ENCODE measurements around the gene TNIK. TPM values are rescaled to one million over a fixed set of nuclear protein-coding genes. Genes with fewer than 3 reads are reported as not detected.

TNIK gene
- total and polyA plus RNA-seq, 2 experiments from 2014 or later, result 7.4 to 13.8 TPM

- DNase-seq (ENCODE audit: low spot score), result no peak
- H2AFZ ChIP-seq, result no peak overlapping the region
- no peak overlapping the region for H3K27ac ChIP-seq
- no peak for TF ChIP-seq EZH2 (IDR thresholded peaks at IDR 0.05; ENCODE audit: borderline replicate concordance)
- TF ChIP-seq CTCF (IDR thresholded peaks at IDR 0.05; ENCODE audit: poor library complexity), result no peak
- TF ChIP-seq EZH2phosphoT487 (IDR thresholded peaks at IDR 0.05; ENCODE audit: low read depth, severe bottlenecking, unreplicated experiment), result no peak
- 94% methylated on average over 4 of the region's 4 CpGs for WGBS (ENCODE audit: low lambda C conversion rate, missing lambda C conversion rate)
- H3K4me2 ChIP-seq, result no peak overlapping the region
- no peaks in the 10 kb centered on the region for H3K79me2 ChIP-seq
- H3K4me1 ChIP-seq (ENCODE audit: insufficient read depth), result peaks cover 6% of the 10 kb centered on the region
- no peaks in the 10 kb centered on the region for H3K9me2 ChIP-seq (replicated peaks; ENCODE audit: insufficient read depth)
- H3K9me3 ChIP-seq (ENCODE audit: low read depth), result no peaks in the 10 kb centered on the region
- no peaks in the 10 kb centered on the region for H4K20me1 ChIP-seq (ENCODE audit: insufficient read depth, poor library complexity, severe bottlenecking)
- H3K36me3 ChIP-seq (replicated peaks; ENCODE audit: insufficient read depth, low read depth), result no peaks in the 10 kb centered on the region
- no peak overlapping the region for H3K4me3 ChIP-seq
- no peaks in the 10 kb centered on the region for H3K27me3 ChIP-seq
These were observed 176.4 kb downstream of the TNIK start for GRCh38 chr3:171283848-171284222.

GRCh38 chr3:171283183-171283847, 176.9 kb downstream of the TNIK start:
- peaks cover 6% of the 10 kb centered on the region for H3K4me1 ChIP-seq (ENCODE audit: insufficient read depth)
- H3K27ac ChIP-seq, result no peak overlapping the region
- H3K9me2 ChIP-seq (replicated peaks; ENCODE audit: insufficient read depth), result no peaks in the 10 kb centered on the region
- no peak overlapping the region for H2AFZ ChIP-seq
- no peaks in the 10 kb centered on the region for H3K36me3 ChIP-seq (replicated peaks; ENCODE audit: insufficient read depth, low read depth)
- TF ChIP-seq EZH2phosphoT487 (IDR thresholded peaks at IDR 0.05; ENCODE audit: low read depth, severe bottlenecking, unreplicated experiment), result no peak
- no peak for TF ChIP-seq EZH2 (IDR thresholded peaks at IDR 0.05; ENCODE audit: borderline replicate concordance)
- TF ChIP-seq CTCF (IDR thresholded peaks at IDR 0.05; ENCODE audit: poor library complexity), result no peak
- H3K4me2 ChIP-seq, result no peak overlapping the region
- no peaks in the 10 kb centered on the region for H3K9me3 ChIP-seq (ENCODE audit: low read depth)
- no peaks in the 10 kb centered on the region for H3K79me2 ChIP-seq
- no peak for DNase-seq (ENCODE audit: low spot score)
- no peaks in the 10 kb centered on the region for H4K20me1 ChIP-seq (ENCODE audit: insufficient read depth, poor library complexity, severe bottlenecking)
- WGBS (ENCODE audit: low lambda C conversion rate, missing lambda C conversion rate), result 91% methylated on average over 6 of the region's 6 CpGs
- H3K4me3 ChIP-seq, result no peak overlapping the region
- no peaks in the 10 kb centered on the region for H3K27me3 ChIP-seq

GRCh38 chr3:171282041-171282440, 178.2 kb downstream of the TNIK start:
- 91% methylated on average over 4 of the region's 4 CpGs for WGBS (ENCODE audit: low lambda C conversion rate, missing lambda C conversion rate)
- no peak overlapping the region for H3K27ac ChIP-seq

More at GRCh38 chr3:171282041-171282440, 178.2 kb downstream of the TNIK start:
- H3K79me2 ChIP-seq, result peaks cover 4% of the 10 kb centered on the region
- H3K9me2 ChIP-seq (replicated peaks; ENCODE audit: insufficient read depth), result no peaks in the 10 kb centered on the region
- DNase-seq (ENCODE audit: low spot score), result no peak
- no peaks in the 10 kb centered on the region for H3K27me3 ChIP-seq
- no peak overlapping the region for H3K4me3 ChIP-seq
- TF ChIP-seq CTCF (IDR thresholded peaks at IDR 0.05; ENCODE audit: poor library complexity) (no peak), EZH2 (IDR thresholded peaks at IDR 0.05; ENCODE audit: borderline replicate concordance) (no peak), EZH2phosphoT487 (IDR thresholded peaks at IDR 0.05; ENCODE audit: low read depth, severe bottlenecking, unreplicated experiment) (no peak)
- peaks cover 3% of the 10 kb centered on the region for H3K4me1 ChIP-seq (ENCODE audit: insufficient read depth)
- no peaks in the 10 kb centered on the region for H3K36me3 ChIP-seq (replicated peaks; ENCODE audit: insufficient read depth, low read depth)
- no peak overlapping the region for H2AFZ ChIP-seq
- H4K20me1 ChIP-seq (ENCODE audit: insufficient read depth, poor library complexity, severe bottlenecking), result no peaks in the 10 kb centered on the region
- no peaks in the 10 kb centered on the region for H3K9me3 ChIP-seq (ENCODE audit: low read depth)
- H3K4me2 ChIP-seq, result no peak overlapping the region

All from hepatocyte (in vitro differentiated cells).